HepG2 (cell line): ENCODE measurements around the gene SFMBT1.

Experiments
- CBFB ChIP-seq: sonication (generic); formaldehyde crosslinking; IDR thresholded peaks from 2 replicates; pipeline ENCODE4 v1.4.0; 2020; ENCODE audit warnings: missing genetic modification reagents
- CEBPZ ChIP-seq: IDR thresholded peaks from 2 replicates; pipeline ENCODE4 v1.6.1; 2012; ENCODE audit warnings: low read length, improper control_type of control experiment
- CHD2 ChIP-seq: IDR thresholded peaks from 2 replicates; pipeline ENCODE4 v1.6.1; 2011; ENCODE audit warnings: low read depth, low read length, improper control_type of control experiment
- CTCF ChIP-seq: sonication (generic); formaldehyde crosslinking; IDR thresholded peaks from 2 replicates; pipeline ENCODE4 v1.5.0; 2020; ENCODE audit warnings: mild to moderate bottlenecking, missing genetic modification reagents, moderate library complexity
- EZH2 ChIP-seq: conservative IDR thresholded peaks from 2 replicates; pipeline ENCODE4 v1.6.1; 2012; ENCODE audit warnings: mild to moderate bottlenecking, low read depth, low read length, moderate library complexity
- FOXJ3 ChIP-seq: sonication (generic); formaldehyde crosslinking; IDR thresholded peaks from 2 replicates; pipeline ENCODE4 v1.4.0; 2020; ENCODE audit warnings: missing genetic modification reagents, mild to moderate bottlenecking, borderline replicate concordance
- JUN ChIP-seq: sonication (generic); formaldehyde crosslinking; IDR thresholded peaks from 2 replicates; pipeline ENCODE4 v1.4.0; 2020; ENCODE audit warnings: mild to moderate bottlenecking, missing genetic modification reagents
- KIAA2018 ChIP-seq: sonication (generic); formaldehyde crosslinking; IDR thresholded peaks from 2 replicates; pipeline ENCODE4 v1.5.0; 2020; ENCODE audit warnings: mild to moderate bottlenecking, missing genetic modification reagents, borderline replicate concordance
- MLLT10 ChIP-seq: sonication (generic); formaldehyde crosslinking; IDR thresholded peaks from 2 replicates; pipeline ENCODE4 v1.4.0; 2020; ENCODE audit warnings: missing genetic modification reagents
- PRPF4 ChIP-seq: fragments of 200-400 bp; formaldehyde crosslinking; IDR thresholded peaks from 2 replicates; pipeline ENCODE4 v1.6.1; 2016; ENCODE audit warnings: low read length, low read depth; ENCODE audit not compliant: poor library complexity, severe bottlenecking
- SMC3 ChIP-seq: IDR thresholded peaks from 2 replicates; pipeline ENCODE4 v1.6.1; 2011; ENCODE audit warnings: low read length, improper control_type of control experiment
- ZFP41 ChIP-seq: sonication (generic); formaldehyde crosslinking; IDR thresholded peaks from 2 replicates; pipeline ENCODE4 v1.4.0; 2020; ENCODE audit warnings: mild to moderate bottlenecking, missing genetic modification reagents, borderline replicate concordance
- ZNF605 ChIP-seq: sonication (generic); formaldehyde crosslinking; IDR thresholded peaks from 2 replicates; pipeline ENCODE4 v1.8.0; 2022; ENCODE audit warnings: mild to moderate bottlenecking, missing genetic modification reagents
- TF ChIP-seq, protein P1 (sequence below): IDR thresholded peaks from 2 replicates; pipeline ENCODE4 v1.6.1; 2016; ENCODE audit warnings: missing compliant biosample characterization, missing genetic modification reagents, borderline replicate concordance

DNA sequence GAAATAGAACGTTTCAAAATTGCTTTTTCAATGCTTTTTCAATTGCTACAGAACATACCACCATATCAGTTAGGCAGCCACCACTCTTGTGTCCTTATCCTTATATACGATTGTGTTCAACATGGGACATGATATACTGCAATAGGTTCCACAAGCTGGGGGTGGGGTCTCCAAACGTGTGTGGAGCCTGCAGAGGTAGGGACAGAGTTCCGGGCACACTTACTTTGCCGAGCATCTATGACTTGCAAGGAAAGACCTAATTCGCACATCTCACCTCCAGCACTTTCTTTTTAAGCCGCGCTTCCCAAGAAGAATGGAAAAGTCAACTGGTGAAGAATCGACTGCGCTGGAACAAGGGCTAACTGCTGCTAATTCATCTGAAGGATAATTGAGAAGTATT is 39.6 kb upstream of the SFMBT1 start:
- TF ChIP-seq KIAA2018 (CRISPR knock-in tag), result no peak
- no peak for TF ChIP-seq MLLT10 (CRISPR knock-in tag)
- no peak for TF ChIP-seq SMC3
- no peak for TF ChIP-seq CTCF (CRISPR knock-in tag)
- TF ChIP-seq FOXJ3 (CRISPR knock-in tag), result no peak
- no peak for TF ChIP-seq EZH2
- TF ChIP-seq ZNF605 (CRISPR knock-in tag), result no peak
- no peak for TF ChIP-seq PRPF4
- TF ChIP-seq ZFP41 (CRISPR knock-in tag), result no peak
- TF ChIP-seq CBFB, result no peak
- TF ChIP-seq CEBPZ, result no peak
- TF ChIP-seq CHD2, result no peak
- TF ChIP-seq JUN (CRISPR knock-in tag), result no peak
- TF ChIP-seq, protein P1, sequence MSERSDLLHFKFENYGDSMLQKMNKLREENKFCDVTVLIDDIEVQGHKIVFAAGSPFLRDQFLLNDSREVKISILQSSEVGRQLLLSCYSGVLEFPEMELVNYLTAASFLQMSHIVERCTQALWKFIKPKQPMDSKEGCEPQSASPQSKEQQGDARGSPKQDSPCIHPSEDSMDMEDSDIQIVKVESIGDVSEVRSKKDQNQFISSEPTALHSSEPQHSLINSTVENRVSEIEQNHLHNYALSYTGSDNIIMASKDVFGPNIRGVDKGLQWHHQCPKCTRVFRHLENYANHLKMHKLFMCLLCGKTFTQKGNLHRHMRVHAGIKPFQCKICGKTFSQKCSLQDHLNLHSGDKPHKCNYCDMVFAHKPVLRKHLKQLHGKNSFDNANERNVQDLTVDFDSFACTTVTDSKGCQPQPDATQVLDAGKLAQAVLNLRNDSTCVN (CRISPR knock-in tag), result no peak
